ENCODE data around the gene ITIH4.

GRCh38 chr3:52798376-52798977 is 32.0 kb downstream of the ITIH4 start:
- TF ChIP-seq CTCF (IDR thresholded peaks at IDR 0.05 in 2 of 3, conservative IDR thresholded peaks at IDR 0.05 in 1 of 3; ENCODE audit: control insufficient read depth in 2 of 3, extremely low read depth in 1 of 3, insufficient read depth in 1 of 3, low read depth in 3 of 3, low read length in 3 of 3) (no peak), TARDBP (IDR thresholded peaks at IDR 0.05; ENCODE audit: borderline replicate concordance) (no peak), NFXL1 (IDR thresholded peaks at IDR 0.05; ENCODE audit: borderline replicate concordance) (no peak), CBX5 (IDR thresholded peaks at IDR 0.05; ENCODE audit: low read depth) (no peak), E2F4 (IDR thresholded peaks at IDR 0.05; ENCODE audit: low read depth, low read length) (no peak), RCOR1 (conservative IDR thresholded peaks at IDR 0.05; ENCODE audit: low read depth, low read length) (no peak)

All from GM12878 (cell line).